NCI-H2081 (cell line): ENCODE data around the gene IGF1R.

Experiments
- DNase-seq, 2 experiments: peaks; one replicate each; lab custom pipeline; 2025; lab: John Stamatoyannopoulos, UW

IGF1R gene

GRCh38 chr15:98775498-98776230 lies 127.3 kb downstream of the IGF1R start:
- no peak for DNase-seq

GRCh38 chr15:98776607-98777281 lies 128.4 kb downstream of the IGF1R start:
- DNase-seq = no peak

- no peak for DNase-seq
These were observed 129.1 kb downstream of the IGF1R start for GRCh38 chr15:98777426-98777825.

GRCh38 chr15:98778263-98778959 lies 130.1 kb downstream of the IGF1R start:
- no peak for DNase-seq

- no peak for DNase-seq
These were observed 130.6 kb downstream of the IGF1R start for GRCh38 chr15:98778960-98779359.

GRCh38 chr15:98779463-98780071 lies 131.2 kb downstream of the IGF1R start:
- peak; percentile 58 to 77 for DNase-seq

- DNase-seq = no peak
These were observed 133.5 kb downstream of the IGF1R start for GRCh38 chr15:98781838-98782237.

GRCh38 chr15:98782801-98783200 lies 134.5 kb downstream of the IGF1R start:
- DNase-seq = no peak

GRCh38 chr15:98785431-98785806 lies 137.1 kb downstream of the IGF1R start:
- DNase-seq = no peak

GRCh38 chr15:98785807-98786621 lies 137.7 kb downstream of the IGF1R start:
- DNase-seq = peak in 1 of 2 experiments; percentile 13

GRCh38 chr15:98786717-98787116 lies 138.4 kb downstream of the IGF1R start:
- DNase-seq = no peak

GRCh38 chr15:98787194-98787593 lies 138.9 kb downstream of the IGF1R start:
- DNase-seq = no peak

- no peak for DNase-seq
These were observed 139.8 kb downstream of the IGF1R start for GRCh38 chr15:98787936-98788757.

- no peak for DNase-seq
These were observed 140.7 kb downstream of the IGF1R start for GRCh38 chr15:98789020-98789419.

- DNase-seq = no peak
These were observed 141.9 kb downstream of the IGF1R start for GRCh38 chr15:98790270-98790669.

GRCh38 chr15:98791046-98791701 lies 142.8 kb downstream of the IGF1R start:
- DNase-seq = no peak

GRCh38 chr15:98792117-98792516 lies 143.8 kb downstream of the IGF1R start:
- no peak for DNase-seq

GRCh38 chr15:98794211-98794610 lies 145.9 kb downstream of the IGF1R start:
- DNase-seq = peak in 1 of 2 experiments; percentile 41

GRCh38 chr15:98794748-98795147 lies 146.4 kb downstream of the IGF1R start:
- DNase-seq = no peak

GRCh38 chr15:98795980-98796379 lies 147.6 kb downstream of the IGF1R start:
- DNase-seq = no peak
